Calu3 (cell line): ENCODE measurements around the gene METTL1. TPM values are rescaled to one million over a fixed set of nuclear protein-coding genes. Genes with fewer than 3 reads are reported as not detected.

Experiments used
- BruUV-seq: library from RNA; stranded (reverse); fragments of 400-500 nt; replicated peaks from 2 replicates; lab custom pipeline; 2021; lab: Mats Ljungman, UMichigan
- CTCF ChIA-PET: fragments of 300-600 bp; sonication (Branson Sonifier 250); formaldehyde crosslinking; loops from one replicate; lab custom pipeline; 2022; ENCODE audit warnings: antibody characterized with exemption; lab: Charles Lee
- DNase-seq: peaks from one replicate; pipeline ENCODE4 v3.0.0; 2022
- H3K27ac Mint-ChIP-seq: one replicate; pipeline ENCODE4 v1.8.0; 2022; ENCODE audit warnings: mixed read lengths; ENCODE audit not compliant: unreplicated experiment
- H3K27me3 Mint-ChIP-seq: one replicate; pipeline ENCODE4 v1.8.0; 2022; ENCODE audit warnings: mixed read lengths; ENCODE audit not compliant: unreplicated experiment
- H3K36me3 Mint-ChIP-seq: one replicate; pipeline ENCODE4 v1.8.0; 2022; ENCODE audit warnings: mild to moderate bottlenecking, moderate library complexity, mixed read lengths; ENCODE audit not compliant: insufficient read depth, unreplicated experiment
- H3K4me1 Mint-ChIP-seq: one replicate; pipeline ENCODE4 v1.8.0; 2022; ENCODE audit warnings: mild to moderate bottlenecking, low read depth, mixed read lengths; ENCODE audit not compliant: unreplicated experiment
- H3K4me3 Mint-ChIP-seq: one replicate; pipeline ENCODE4 v1.8.0; 2022; ENCODE audit warnings: mild to moderate bottlenecking, low read depth, moderate library complexity, mixed read lengths; ENCODE audit not compliant: unreplicated experiment
- H3K9me3 Mint-ChIP-seq: one replicate; pipeline ENCODE4 v1.8.0; 2022; ENCODE audit warnings: low read depth, mixed read lengths; ENCODE audit not compliant: unreplicated experiment
- intact Hi-C: fragments of 100-400 bp; cut with micrococcal nuclease; formaldehyde crosslinking; loops from one replicate; pipeline ENCODE4 v1.10.0; 2022; ENCODE audit not compliant: unreplicated experiment
- total RNA-seq: library from RNA; stranded (reverse); gene quantifications from 2 replicates; pipeline ENCODE4 v1.2.3, GENCODE V29; 2022
- TF ChIP-seq, protein P1 (sequence below): fragments of 200-600 bp; IDR thresholded peaks from one replicate; pipeline ENCODE4 v1.8.0; 2022; ENCODE audit warnings: antibody characterized with exemption; ENCODE audit not compliant: unreplicated experiment

The METTL1 gene
- total RNA-seq, 1 experiment from 2014 or later = 50.5 TPM

DNA sequence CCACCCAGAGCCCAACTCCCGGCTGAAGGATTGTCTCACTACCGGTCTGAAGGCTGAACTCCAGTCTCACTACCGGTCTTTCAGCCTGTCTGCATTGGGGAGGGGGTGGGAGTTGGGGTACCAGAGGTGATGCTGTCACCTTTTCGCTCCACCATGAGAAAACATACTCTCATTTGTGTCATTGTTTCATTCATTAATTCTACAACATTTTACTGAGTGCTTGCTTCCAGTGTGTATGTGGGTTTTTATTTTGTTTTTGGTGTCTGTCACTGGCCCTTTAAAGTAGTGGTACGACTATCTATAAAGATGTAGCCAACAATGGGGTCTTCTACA lies 19.3 kb downstream of the METTL1 start:
- TF ChIP-seq, protein P1, sequence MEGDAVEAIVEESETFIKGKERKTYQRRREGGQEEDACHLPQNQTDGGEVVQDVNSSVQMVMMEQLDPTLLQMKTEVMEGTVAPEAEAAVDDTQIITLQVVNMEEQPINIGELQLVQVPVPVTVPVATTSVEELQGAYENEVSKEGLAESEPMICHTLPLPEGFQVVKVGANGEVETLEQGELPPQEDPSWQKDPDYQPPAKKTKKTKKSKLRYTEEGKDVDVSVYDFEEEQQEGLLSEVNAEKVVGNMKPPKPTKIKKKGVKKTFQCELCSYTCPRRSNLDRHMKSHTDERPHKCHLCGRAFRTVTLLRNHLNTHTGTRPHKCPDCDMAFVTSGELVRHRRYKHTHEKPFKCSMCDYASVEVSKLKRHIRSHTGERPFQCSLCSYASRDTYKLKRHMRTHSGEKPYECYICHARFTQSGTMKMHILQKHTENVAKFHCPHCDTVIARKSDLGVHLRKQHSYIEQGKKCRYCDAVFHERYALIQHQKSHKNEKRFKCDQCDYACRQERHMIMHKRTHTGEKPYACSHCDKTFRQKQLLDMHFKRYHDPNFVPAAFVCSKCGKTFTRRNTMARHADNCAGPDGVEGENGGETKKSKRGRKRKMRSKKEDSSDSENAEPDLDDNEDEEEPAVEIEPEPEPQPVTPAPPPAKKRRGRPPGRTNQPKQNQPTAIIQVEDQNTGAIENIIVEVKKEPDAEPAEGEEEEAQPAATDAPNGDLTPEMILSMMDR = no peak

DNA sequence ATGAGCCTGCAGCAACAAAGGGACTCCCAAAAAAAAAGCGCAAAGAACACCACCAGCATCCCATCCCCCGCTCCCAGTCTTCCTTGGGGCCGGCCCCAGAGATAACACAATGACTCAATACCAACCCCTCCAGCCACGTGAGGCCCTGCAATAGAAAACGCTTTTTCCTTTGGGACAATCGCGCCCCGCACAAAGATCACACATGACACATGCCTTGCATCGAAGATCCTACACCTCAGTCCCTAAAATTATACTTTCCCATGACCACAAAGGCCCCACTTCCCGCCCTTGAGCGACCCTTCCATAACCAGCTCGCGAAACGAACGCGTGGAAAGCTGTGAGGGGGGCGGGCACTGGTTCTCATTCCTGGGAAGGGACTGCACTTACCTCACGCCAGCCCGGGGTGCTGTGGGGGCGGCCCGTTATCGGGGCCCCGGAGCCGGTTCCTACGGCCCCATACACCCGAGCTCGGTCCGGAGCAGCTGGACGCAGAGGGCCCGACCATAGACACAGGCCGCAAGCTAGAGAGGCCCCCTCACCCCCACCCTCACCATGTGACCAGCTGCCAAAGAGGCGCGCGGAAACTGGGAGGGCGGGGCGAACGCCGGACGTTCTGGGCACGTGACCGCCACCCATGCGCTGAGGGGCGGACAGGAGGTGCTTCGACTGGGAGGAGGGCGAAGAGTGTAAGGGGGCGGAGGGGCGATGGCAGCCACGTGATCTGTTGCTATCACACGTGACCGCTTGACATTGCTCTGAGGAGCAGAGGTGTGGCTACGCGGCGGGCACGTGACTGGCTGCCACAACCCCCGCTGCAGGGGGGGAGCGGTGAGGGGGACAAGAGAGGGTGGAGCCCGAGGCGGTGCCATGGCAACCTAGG lies 19.9 kb downstream of the METTL1 start, which contains the start of gene CDK4:
CDK4 (minus strand) TSS at position 523 of the 880 bp plus-strand sequence. CDS start 593 bp downstream, outside the sequence.
- H3K4me3 Mint-ChIP-seq = peak within 1 kb of the TSS; percentile 99
- BruUV-seq = TSS peak; percentile 69
- DNase-seq = peak; percentile 99
- CTCF ChIA-PET = no interaction called here
- H3K4me1 Mint-ChIP-seq = peaks cover 48% of the 10 kb centered on the region
- peaks cover 75% of the 10 kb centered on the region for H3K36me3 Mint-ChIP-seq
- peak within 1 kb of the TSS; percentile 90 for H3K27ac Mint-ChIP-seq
- TF ChIP-seq, protein P1 = no peak
- no peaks in the 10 kb centered on the region for H3K27me3 Mint-ChIP-seq
- no peaks in the 10 kb centered on the region for H3K9me3 Mint-ChIP-seq
- intact Hi-C loops = no loop called here

More for the DNA sequence above, 19.3 kb downstream of the METTL1 start:
- BruUV-seq = no TSS peak
- peak overlapping the region; percentile 99 for H3K4me3 Mint-ChIP-seq
- DNase-seq = no peak
- peaks cover 48% of the 10 kb centered on the region for H3K4me1 Mint-ChIP-seq
- CTCF ChIA-PET = no interaction called here
- intact Hi-C loops = no loop called here
- no peaks in the 10 kb centered on the region for H3K27me3 Mint-ChIP-seq
- no peaks in the 10 kb centered on the region for H3K9me3 Mint-ChIP-seq
- peak overlapping the region; percentile 90 for H3K27ac Mint-ChIP-seq
- peaks cover 73% of the 10 kb centered on the region for H3K36me3 Mint-ChIP-seq

DNA sequence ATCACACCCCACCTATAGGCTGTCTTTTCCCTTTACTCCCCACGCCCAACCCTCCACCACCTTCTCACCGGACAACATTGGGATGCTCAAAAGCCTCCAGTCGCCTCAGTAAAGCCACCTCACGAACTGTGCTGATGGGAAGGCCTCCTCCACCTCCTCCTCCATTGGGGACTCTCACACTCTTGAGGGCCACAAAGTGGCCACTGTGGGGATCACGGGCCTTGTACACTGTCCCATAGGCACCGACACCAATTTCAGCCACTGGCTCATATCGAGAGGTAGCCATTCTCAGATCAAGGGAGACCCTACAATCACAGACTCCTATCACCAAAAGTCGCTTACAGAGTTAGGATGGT lies 20.5 kb downstream of the METTL1 start:
- Mint-ChIP-seq H3K36me3 (peaks cover 75% of the 10 kb centered on the region), H3K4me1 (peaks cover 47% of the 10 kb centered on the region), H3K9me3 (no peaks in the 10 kb centered on the region)

DNA sequence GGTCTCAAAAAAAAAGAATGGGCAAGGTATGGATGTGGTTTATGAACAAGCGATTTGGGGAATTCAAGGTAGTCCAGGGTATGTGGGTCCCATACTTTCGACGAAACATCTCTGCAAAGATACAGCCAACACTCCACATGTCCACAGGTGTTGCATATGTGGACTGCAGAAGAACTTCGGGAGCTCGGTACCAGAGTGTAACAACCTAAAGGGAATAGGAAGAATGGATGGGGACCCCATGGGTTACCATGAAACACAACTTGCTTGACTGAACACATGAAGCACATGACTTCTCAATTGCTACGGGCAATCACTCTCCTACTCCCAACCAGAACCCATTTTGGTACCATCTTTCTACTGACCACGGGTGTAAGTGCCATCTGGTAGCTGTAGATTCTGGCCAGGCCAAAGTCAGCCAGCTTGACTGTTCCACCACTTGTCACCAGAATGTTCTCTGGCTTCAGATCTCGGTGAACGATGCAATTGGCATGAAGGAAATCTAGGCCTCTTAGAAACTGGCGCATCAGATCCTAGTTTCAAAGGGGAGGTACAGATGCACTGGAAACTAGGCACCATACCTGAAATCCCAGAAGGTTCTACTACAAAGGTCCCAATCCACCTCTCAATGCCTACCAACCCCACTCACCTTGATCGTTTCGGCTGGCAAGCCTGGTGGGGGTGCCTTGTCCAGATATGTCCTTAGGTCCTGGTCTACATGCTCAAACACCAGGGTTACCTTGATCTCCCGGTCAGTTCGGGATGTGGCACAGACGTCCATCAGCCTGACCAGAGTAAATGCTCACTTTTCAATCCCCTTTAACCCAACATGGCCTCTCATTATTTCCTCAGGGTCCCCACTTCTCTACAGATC lies 21.1 kb downstream of the METTL1 start:
- CTCF ChIA-PET = no interaction called here
- peaks cover 48% of the 10 kb centered on the region for H3K4me1 Mint-ChIP-seq
- H3K27ac Mint-ChIP-seq = peak overlapping the region; percentile 90
- H3K4me3 Mint-ChIP-seq = peak overlapping the region; percentile 99
- no peak for DNase-seq
- no peaks in the 10 kb centered on the region for H3K27me3 Mint-ChIP-seq
- peaks cover 75% of the 10 kb centered on the region for H3K36me3 Mint-ChIP-seq
- TF ChIP-seq, protein P1 = no peak
- no TSS peak for BruUV-seq
- intact Hi-C loops = no loop called here
- no peaks in the 10 kb centered on the region for H3K9me3 Mint-ChIP-seq

More for the DNA sequence above, 20.5 kb downstream of the METTL1 start:
- TF ChIP-seq, protein P1 = no peak
- peak overlapping the region; percentile 99 for H3K4me3 Mint-ChIP-seq
- peak overlapping the region; percentile 90 for H3K27ac Mint-ChIP-seq
- no TSS peak for BruUV-seq
- H3K27me3 Mint-ChIP-seq = no peaks in the 10 kb centered on the region
- DNase-seq = no peak
- CTCF ChIA-PET = no interaction called here
- intact Hi-C loops = no loop called here
